Retinal pigment epithelial cell (primary cell): ENCODE measurements around the gene TRIM60.
"Not testable (repeated sequence)": the region's sequence is repeated elsewhere in the genome, so short reads cannot be mapped to it uniquely, and the experiment has no call there.

Experiments used
- DNase-seq: peaks from one replicate; pipeline ENCODE4 v3.0.0-alpha.2; 2010; ENCODE audit warnings: low read depth
- H3K4me3 ChIP-seq: 2 replicates; pipeline ENCODE4 v1.5.1; 2011; ENCODE audit warnings: mild to moderate bottlenecking, low read length, control low read depth, moderate library complexity
- CTCF ChIP-seq: conservative IDR thresholded peaks from 2 replicates; pipeline ENCODE4 v1.5.1; 2011; ENCODE audit warnings: low read depth, low read length, control low read depth, inconsistent platforms

TRIM60 gene

GRCh38 chr4:165016971-165017370 is 14.8 kb upstream of the TRIM60 start:
- TF ChIP-seq CTCF = peak; percentile 27
- H3K4me3 ChIP-seq = no peak overlapping the region
- DNase-seq = no peak

- not testable (repeated sequence) for H3K4me3 ChIP-seq, DNase-seq
Observed at GRCh38 chr4:165019995-165020394, 11.8 kb upstream of the TRIM60 start.

GRCh38 chr4:165025782-165026181 is 6.0 kb upstream of the TRIM60 start:
- not testable (repeated sequence) for H3K4me3 ChIP-seq, DNase-seq

- no peak overlapping the region for H3K4me3 ChIP-seq
- no peak for DNase-seq
- TF ChIP-seq CTCF = no peak
Observed at GRCh38 chr4:165027762-165028402, 3.9 kb upstream of the TRIM60 start.

GRCh38 chr4:165048170-165048569 is 16.4 kb downstream of the TRIM60 start:
- no peak for TF ChIP-seq CTCF
- no peak overlapping the region for H3K4me3 ChIP-seq
- DNase-seq = no peak

GRCh38 chr4:165052627-165053026 is 20.8 kb downstream of the TRIM60 start:
- DNase-seq = no peak
- TF ChIP-seq CTCF = no peak
- no peak overlapping the region for H3K4me3 ChIP-seq

GRCh38 chr4:165053645-165054044 is 21.8 kb downstream of the TRIM60 start, which contains the start of gene TRIM75:
TRIM75 (plus strand) TSS chr4:165053866; CDS start chr4:165059148, 5,282 bp downstream.
- TF ChIP-seq CTCF = no peak
- no peak for DNase-seq
- H3K4me3 ChIP-seq = no peak within 1 kb of the TSS

- no peak overlapping the region for H3K4me3 ChIP-seq
- TF ChIP-seq CTCF = no peak
- DNase-seq = no peak
Observed at GRCh38 chr4:165055601-165056000, 23.8 kb downstream of the TRIM60 start.
